ENCODE measurements around the gene MCF2L. TPM values are rescaled to one million over a fixed set of nuclear protein-coding genes. Genes with fewer than 3 reads are reported as not detected.

The MCF2L gene
- total RNA-seq, 1 experiment from 2014 or later = not detected

GRCh38 chr13:113093580-113094409, 124.8 kb downstream of the MCF2L start:
- H2AFZ ChIP-seq (ENCODE audit: low read length) = no peak overlapping the region
- no peak overlapping the region for H3K4me2 ChIP-seq (ENCODE audit: low read depth, low read length, poor library complexity, severe bottlenecking)
- no peaks in the 10 kb centered on the region for H3K36me3 ChIP-seq (ENCODE audit: insufficient read depth, low read length)
- H3K27me3 ChIP-seq (ENCODE audit: low read length) = no peaks in the 10 kb centered on the region
- no peak overlapping the region for H3K27ac ChIP-seq (ENCODE audit: low read length)
- H3K79me2 ChIP-seq (ENCODE audit: low read length) = no peaks in the 10 kb centered on the region
- no peaks in the 10 kb centered on the region for H3K9me3 ChIP-seq (ENCODE audit: low read length)
- no peaks in the 10 kb centered on the region for H3K4me1 ChIP-seq (ENCODE audit: low read length)
- no peaks in the 10 kb centered on the region for H4K20me1 ChIP-seq (ENCODE audit: insufficient read depth, low read depth, low read length)
- no peak for DNase-seq
- no peak overlapping the region for H3K9ac ChIP-seq (ENCODE audit: low read length)
- no peak overlapping the region for H3K4me3 ChIP-seq (ENCODE audit: low read length)
- H3K9me2 ChIP-seq (replicated peaks; ENCODE audit: insufficient read depth, low read length) = no peaks in the 10 kb centered on the region

DNA sequence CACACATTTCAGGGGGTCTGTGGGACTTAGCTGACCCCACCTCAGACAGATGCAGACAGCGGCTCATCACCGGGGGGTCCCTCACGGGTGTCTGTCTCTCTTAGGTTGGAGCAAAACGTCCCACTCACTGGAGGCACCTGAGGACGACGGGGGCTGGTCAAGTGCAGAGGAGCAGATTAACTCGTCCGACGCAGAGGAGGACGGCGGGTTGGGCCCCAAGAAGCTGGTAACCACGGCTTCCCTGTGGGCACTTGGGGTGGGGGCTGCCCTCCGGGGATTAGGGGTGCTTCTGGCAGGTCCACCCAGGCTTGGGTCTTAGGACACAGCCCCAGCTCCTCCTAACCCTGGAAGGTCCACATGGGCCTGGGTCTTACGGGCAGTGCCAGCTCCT, 125.4 kb downstream of the MCF2L start:
- Histone ChIP-seq H4K20me1 (ENCODE audit: insufficient read depth, low read depth, low read length) (no peaks in the 10 kb centered on the region), H3K9me3 (ENCODE audit: low read length) (no peaks in the 10 kb centered on the region), H3K79me2 (ENCODE audit: low read length) (no peaks in the 10 kb centered on the region), H2AFZ (ENCODE audit: low read length) (no peak overlapping the region), H3K27me3 (ENCODE audit: low read length) (no peaks in the 10 kb centered on the region), H3K27ac (ENCODE audit: low read length) (no peak overlapping the region), H3K4me2 (ENCODE audit: low read depth, low read length, poor library complexity, severe bottlenecking) (no peak overlapping the region), H3K4me3 (ENCODE audit: low read length) (no peak overlapping the region), H3K9ac (ENCODE audit: low read length) (no peak overlapping the region), H3K36me3 (ENCODE audit: insufficient read depth, low read length) (no peaks in the 10 kb centered on the region), H3K4me1 (ENCODE audit: low read length) (no peaks in the 10 kb centered on the region), H3K9me2 (replicated peaks; ENCODE audit: insufficient read depth, low read length) (no peaks in the 10 kb centered on the region)
- no peak for DNase-seq

DNA sequence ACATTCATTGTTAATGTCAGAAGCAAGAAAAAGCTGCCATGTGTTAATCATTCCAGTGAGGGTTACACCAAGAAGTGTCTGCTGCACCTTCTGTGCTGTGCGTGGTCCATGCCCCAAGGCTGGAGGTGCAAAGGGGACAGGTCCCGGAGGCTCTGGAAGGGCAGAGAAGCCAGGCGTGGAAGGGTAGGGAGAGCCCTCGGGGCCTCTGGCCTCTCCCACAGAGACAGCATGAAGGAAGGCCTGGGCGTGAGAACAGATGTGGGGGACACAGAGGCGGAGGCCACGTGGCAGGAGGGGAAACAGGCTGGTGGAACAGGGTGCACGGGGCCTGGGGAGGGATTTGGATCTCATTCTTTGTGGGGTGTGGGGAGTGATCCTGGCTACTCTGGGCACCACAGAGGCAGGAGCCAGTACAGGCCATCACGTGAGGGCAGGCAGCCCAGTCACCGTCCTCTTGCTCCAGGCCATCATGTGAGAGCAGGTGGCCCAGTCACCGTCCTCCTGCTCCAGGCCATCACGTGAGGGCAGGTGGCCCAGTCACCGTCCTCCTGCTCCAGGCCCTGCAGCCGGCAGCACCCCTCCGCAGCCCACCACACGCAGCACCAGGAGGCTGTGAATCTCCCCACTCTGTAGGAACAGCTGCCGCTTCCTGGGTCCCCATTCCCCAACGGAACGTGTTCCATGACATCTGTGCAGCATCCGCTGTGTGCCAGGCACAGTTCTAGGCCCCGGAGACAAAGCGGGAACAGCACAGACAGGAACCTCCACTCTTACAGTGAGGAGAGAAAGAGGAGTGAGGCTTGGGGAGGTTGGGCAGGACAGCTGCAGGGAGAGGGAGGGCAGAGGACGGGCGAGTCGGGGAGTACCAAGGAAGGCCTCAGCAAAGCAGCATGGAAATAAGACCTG, 126.4 kb downstream of the MCF2L start:
- H3K9me3 ChIP-seq (ENCODE audit: low read length) = no peaks in the 10 kb centered on the region
- no peaks in the 10 kb centered on the region for H3K9me2 ChIP-seq (replicated peaks; ENCODE audit: insufficient read depth, low read length)
- no peak overlapping the region for H3K4me3 ChIP-seq (ENCODE audit: low read length)
- no peak overlapping the region for H3K27ac ChIP-seq (ENCODE audit: low read length)
- no peak overlapping the region for H3K9ac ChIP-seq (ENCODE audit: low read length)
- H3K4me1 ChIP-seq (ENCODE audit: low read length) = no peaks in the 10 kb centered on the region
- no peaks in the 10 kb centered on the region for H3K36me3 ChIP-seq (ENCODE audit: insufficient read depth, low read length)
- no peaks in the 10 kb centered on the region for H4K20me1 ChIP-seq (ENCODE audit: insufficient read depth, low read depth, low read length)
- no peaks in the 10 kb centered on the region for H3K27me3 ChIP-seq (ENCODE audit: low read length)
- no peak for DNase-seq
- H3K79me2 ChIP-seq (ENCODE audit: low read length) = no peaks in the 10 kb centered on the region
- H3K4me2 ChIP-seq (ENCODE audit: low read depth, low read length, poor library complexity, severe bottlenecking) = no peak overlapping the region
- no peak overlapping the region for H2AFZ ChIP-seq (ENCODE audit: low read length)

DNA sequence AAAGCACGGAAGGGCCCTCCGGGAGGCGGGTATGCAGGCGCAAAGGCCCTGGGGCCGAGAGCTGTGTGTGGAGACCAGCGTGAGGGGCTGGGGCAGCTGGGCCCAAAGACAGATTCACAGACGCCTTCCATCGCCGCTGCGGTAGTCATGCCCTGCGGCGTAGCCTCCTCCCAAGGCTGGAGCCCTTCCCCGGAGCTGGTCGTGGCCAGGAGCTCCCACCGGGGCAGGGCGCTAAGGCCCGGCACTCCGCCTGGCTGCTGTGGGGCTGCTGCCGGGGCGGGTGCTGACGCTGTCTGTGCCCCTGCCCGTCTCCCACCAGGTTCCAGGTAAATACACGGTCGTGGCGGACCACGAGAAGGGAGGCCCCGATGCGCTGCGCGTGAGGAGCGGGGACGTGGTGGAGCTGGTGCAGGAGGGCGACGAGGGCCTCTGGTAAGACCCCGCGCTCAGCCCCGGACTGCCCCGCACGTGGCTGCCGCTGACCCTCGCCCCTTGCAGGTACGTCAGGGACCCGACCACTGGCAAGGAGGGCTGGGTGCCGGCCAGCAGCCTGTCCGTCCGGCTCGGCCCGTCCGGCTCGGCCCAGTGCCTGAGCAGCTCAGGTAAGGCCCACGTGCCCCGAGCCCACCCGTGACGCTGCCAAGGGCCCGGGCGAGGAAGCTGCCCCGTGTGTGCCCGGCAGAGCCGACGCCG, 127.2 kb downstream of the MCF2L start:
- Histone ChIP-seq H3K9ac (ENCODE audit: low read length) (no peak overlapping the region), H3K4me3 (ENCODE audit: low read length) (no peak overlapping the region)

DNA sequence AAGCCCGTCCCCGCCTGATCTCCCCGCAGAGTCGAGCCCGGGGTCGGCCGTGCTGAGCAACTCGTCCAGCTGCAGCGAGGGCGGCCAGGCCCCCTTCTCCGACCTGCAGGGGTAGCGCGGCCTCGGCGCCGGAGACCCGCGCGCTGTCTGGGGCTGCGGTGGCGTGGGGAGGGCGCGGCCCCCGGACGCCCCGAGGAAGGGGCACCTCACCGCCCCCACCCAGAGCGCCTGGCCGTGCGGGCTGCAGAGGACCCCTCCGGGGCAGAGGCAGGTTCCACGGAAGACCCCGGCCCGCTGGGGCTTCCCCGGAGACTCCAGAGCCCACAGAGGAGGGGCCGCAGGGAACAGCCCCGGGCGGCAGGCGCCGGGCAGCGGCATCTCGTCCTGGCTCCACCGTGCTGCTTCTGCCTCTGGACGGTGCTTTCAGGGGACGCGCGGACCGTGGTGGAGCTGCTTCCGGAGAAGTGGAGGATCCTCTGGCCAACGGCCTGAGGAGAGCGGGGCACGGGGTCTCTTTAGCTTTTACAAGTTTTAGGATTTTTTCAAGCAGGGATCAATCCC, 127.8 kb downstream of the MCF2L start:
- H3K4me3 ChIP-seq (ENCODE audit: low read length) = no peak overlapping the region
- no peak overlapping the region for H2AFZ ChIP-seq (ENCODE audit: low read length)
- H4K20me1 ChIP-seq (ENCODE audit: insufficient read depth, low read depth, low read length) = no peaks in the 10 kb centered on the region
- no peak for DNase-seq
- H3K9ac ChIP-seq (ENCODE audit: low read length) = no peak overlapping the region
- H3K27ac ChIP-seq (ENCODE audit: low read length) = no peak overlapping the region
- no peaks in the 10 kb centered on the region for H3K9me2 ChIP-seq (replicated peaks; ENCODE audit: insufficient read depth, low read length)
- H3K36me3 ChIP-seq (ENCODE audit: insufficient read depth, low read length) = no peaks in the 10 kb centered on the region
- H3K79me2 ChIP-seq (ENCODE audit: low read length) = no peaks in the 10 kb centered on the region
- no peaks in the 10 kb centered on the region for H3K27me3 ChIP-seq (ENCODE audit: low read length)
- no peaks in the 10 kb centered on the region for H3K4me1 ChIP-seq (ENCODE audit: low read length)
- no peaks in the 10 kb centered on the region for H3K9me3 ChIP-seq (ENCODE audit: low read length)
- no peak overlapping the region for H3K4me2 ChIP-seq (ENCODE audit: low read depth, low read length, poor library complexity, severe bottlenecking)

More for the DNA sequence above, 127.2 kb downstream of the MCF2L start:
- no peak for DNase-seq
- Histone ChIP-seq H3K27ac (ENCODE audit: low read length) (no peak overlapping the region), H3K4me2 (ENCODE audit: low read depth, low read length, poor library complexity, severe bottlenecking) (no peak overlapping the region), H3K9me3 (ENCODE audit: low read length) (no peaks in the 10 kb centered on the region), H2AFZ (ENCODE audit: low read length) (no peak overlapping the region), H3K36me3 (ENCODE audit: insufficient read depth, low read length) (no peaks in the 10 kb centered on the region), H3K79me2 (ENCODE audit: low read length) (no peaks in the 10 kb centered on the region), H4K20me1 (ENCODE audit: insufficient read depth, low read depth, low read length) (no peaks in the 10 kb centered on the region), H3K9me2 (replicated peaks; ENCODE audit: insufficient read depth, low read length) (no peaks in the 10 kb centered on the region), H3K4me1 (ENCODE audit: low read length) (no peaks in the 10 kb centered on the region), H3K27me3 (ENCODE audit: low read length) (no peaks in the 10 kb centered on the region)

GRCh38 chr13:113097651-113098050, 128.6 kb downstream of the MCF2L start:
- Histone ChIP-seq H2AFZ (ENCODE audit: low read length) (no peak overlapping the region), H3K36me3 (ENCODE audit: insufficient read depth, low read length) (no peaks in the 10 kb centered on the region), H3K27me3 (ENCODE audit: low read length) (no peaks in the 10 kb centered on the region), H3K9me3 (ENCODE audit: low read length) (no peaks in the 10 kb centered on the region), H3K9me2 (replicated peaks; ENCODE audit: insufficient read depth, low read length) (no peaks in the 10 kb centered on the region), H3K4me2 (ENCODE audit: low read depth, low read length, poor library complexity, severe bottlenecking) (no peak overlapping the region), H3K9ac (ENCODE audit: low read length) (no peak overlapping the region), H4K20me1 (ENCODE audit: insufficient read depth, low read depth, low read length) (no peaks in the 10 kb centered on the region), H3K4me3 (ENCODE audit: low read length) (no peak overlapping the region), H3K79me2 (ENCODE audit: low read length) (no peaks in the 10 kb centered on the region), H3K27ac (ENCODE audit: low read length) (no peak overlapping the region), H3K4me1 (ENCODE audit: low read length) (no peaks in the 10 kb centered on the region)
- no peak for DNase-seq

DNA sequence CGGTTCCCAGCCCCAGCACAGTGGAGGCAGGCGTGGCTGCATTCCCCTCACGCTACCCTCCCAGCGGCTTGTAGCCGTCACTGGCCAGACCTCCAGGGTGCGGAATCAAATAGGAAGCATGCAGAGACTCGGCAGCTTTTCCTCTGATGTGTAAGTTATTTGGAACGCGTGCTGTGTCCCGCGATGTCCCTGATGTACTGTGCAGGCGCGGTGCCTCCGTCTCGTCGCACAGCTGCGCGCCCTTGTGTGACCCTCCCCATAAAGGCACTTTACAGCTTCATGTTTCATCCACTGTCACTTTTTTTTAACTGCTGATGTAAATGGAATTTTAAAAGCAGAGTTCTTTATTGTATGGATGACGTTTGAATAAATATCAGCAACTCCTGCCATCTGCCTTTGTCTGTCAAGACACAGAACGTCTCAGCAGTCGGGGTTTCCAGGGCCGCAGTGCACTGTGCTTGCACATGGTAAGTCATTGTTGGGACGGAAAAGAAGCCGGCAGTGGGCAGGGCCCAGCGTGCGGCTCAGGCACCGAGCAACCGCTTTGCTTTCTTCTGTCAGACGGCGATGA, 129.2 kb downstream of the MCF2L start:
- Histone ChIP-seq H3K36me3 (ENCODE audit: insufficient read depth, low read length) (no peaks in the 10 kb centered on the region), H3K4me2 (ENCODE audit: low read depth, low read length, poor library complexity, severe bottlenecking) (no peak overlapping the region), H3K4me1 (ENCODE audit: low read length) (no peaks in the 10 kb centered on the region), H3K79me2 (ENCODE audit: low read length) (no peaks in the 10 kb centered on the region), H3K9ac (ENCODE audit: low read length) (no peak overlapping the region), H3K9me3 (ENCODE audit: low read length) (no peaks in the 10 kb centered on the region), H3K4me3 (ENCODE audit: low read length) (no peak overlapping the region), H3K27me3 (ENCODE audit: low read length) (no peaks in the 10 kb centered on the region), H3K9me2 (replicated peaks; ENCODE audit: insufficient read depth, low read length) (no peaks in the 10 kb centered on the region), H2AFZ (ENCODE audit: low read length) (no peak overlapping the region), H3K27ac (ENCODE audit: low read length) (no peak overlapping the region), H4K20me1 (ENCODE audit: insufficient read depth, low read depth, low read length) (no peaks in the 10 kb centered on the region)
- no peak for DNase-seq

Data from Karpas-422 (cell line).